Measurements from ENCODE around the gene HRNR.
"Not testable (repeated sequence)": the region's sequence is repeated elsewhere in the genome, so short reads cannot be mapped to it uniquely, and the experiment has no call there.

The HRNR gene

DNA sequence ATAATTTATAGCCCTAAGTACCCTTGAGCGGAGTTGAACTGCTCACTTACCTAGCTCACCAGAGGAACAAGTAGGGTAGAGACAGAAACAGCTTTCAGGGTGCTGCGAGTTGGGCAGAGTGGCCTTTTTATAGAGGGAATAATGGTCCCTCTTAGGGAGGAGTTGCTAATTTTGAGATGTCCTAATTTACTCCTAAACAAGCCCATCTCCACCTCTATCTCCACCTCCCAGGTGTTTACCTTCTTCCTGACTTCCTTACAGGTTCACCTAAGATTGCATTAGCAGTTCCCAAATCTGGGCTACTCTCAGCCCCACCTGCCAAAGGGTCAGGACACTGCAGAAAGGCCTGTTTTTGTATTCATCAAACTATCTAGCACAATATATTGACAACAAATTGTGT lies at the start of gene HRNR:
HRNR (minus strand) TSS at position 101 of the 400 bp plus-strand sequence. CDS start 940 bp downstream, outside the sequence.
- in situ Hi-C loops (cut with HindIII; ENCODE audit: low sequenced_read_pairs) = no loop called here

DNA sequence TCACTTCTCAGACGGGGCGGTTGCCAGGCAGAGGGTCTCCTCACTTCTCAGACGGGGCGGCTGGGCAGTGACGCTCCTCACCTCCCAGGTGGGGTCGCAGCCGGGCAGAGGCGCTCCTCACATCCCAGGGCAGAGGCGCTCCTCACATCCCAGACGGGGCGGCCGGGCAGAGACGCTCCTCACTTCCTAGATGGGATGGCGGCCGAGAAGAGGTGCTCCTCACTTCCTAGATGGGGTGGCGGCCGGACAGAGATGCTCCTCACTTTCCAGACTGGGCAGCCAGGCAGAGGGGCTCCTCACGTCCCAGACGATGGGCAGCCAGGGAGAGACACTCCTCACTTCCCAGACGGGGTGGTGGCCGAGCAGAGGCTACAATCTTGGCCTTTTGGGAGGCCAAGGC lies 32.4 kb upstream of the HRNR start:
- in situ Hi-C loops (cut with HindIII; ENCODE audit: low sequenced_read_pairs) = not testable (repeated sequence)

DNA sequence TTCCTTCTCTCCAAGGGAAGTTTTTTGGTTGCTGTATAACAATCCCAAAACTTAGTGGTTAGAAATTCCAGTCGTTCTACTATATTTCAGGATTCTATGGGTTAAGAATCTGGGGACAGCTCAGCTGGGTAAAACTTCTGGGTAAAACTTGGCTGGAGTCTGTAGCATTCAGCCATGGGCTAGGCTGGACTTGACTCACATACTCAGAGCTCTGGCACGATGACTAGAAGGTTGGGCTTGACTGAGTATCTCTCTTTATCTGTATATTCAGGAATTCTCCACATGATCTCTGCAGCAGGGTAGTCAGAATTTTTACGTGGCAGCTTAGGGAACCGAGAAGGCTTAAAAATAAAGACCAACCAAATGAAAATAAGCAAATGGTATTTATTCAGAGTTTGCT lies 28.2 kb upstream of the HRNR start:
- in situ Hi-C loops (cut with HindIII; ENCODE audit: low sequenced_read_pairs) = no loop called here

DNA sequence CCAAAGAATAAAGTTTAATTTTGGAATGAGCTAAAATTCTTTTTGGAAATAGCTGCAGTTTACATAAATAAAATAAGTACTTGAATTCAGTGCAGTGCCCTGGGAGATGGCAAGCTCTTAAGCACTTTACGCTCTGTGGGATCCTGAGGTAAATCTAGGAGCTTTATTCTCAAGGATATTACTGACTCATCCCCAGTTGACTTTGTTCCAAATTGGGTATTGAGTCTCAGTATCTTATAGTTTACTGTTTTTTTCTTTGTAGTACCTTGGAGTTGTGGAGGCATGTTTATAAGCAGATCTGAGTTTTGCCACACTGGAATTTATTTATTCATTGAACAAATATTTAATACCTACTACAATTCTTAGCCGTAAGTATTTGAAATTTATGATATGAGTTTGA lies 27.4 kb upstream of the HRNR start:
- in situ Hi-C loops (cut with HindIII; ENCODE audit: low sequenced_read_pairs) = no loop called here

DNA sequence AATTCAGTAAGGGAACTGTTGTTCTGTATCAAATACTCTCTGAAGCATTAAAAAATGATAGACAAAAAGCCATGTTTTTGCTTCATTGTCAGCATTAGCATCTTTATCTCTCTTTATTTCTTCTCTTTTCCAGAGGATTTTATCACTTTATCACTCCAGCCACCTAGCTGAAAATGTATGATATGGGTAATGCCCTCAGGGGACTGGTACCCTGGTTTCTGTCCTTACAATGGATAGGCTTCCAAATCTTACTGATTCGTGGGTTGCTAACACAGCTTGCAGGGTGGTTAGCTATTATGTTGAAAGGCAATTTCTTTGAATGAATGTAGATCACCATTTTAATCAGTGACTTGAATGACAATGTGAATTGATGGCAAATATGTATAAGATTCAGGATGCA lies 23.3 kb upstream of the HRNR start:
- in situ Hi-C loops (cut with HindIII; ENCODE audit: low sequenced_read_pairs) = no loop called here

DNA sequence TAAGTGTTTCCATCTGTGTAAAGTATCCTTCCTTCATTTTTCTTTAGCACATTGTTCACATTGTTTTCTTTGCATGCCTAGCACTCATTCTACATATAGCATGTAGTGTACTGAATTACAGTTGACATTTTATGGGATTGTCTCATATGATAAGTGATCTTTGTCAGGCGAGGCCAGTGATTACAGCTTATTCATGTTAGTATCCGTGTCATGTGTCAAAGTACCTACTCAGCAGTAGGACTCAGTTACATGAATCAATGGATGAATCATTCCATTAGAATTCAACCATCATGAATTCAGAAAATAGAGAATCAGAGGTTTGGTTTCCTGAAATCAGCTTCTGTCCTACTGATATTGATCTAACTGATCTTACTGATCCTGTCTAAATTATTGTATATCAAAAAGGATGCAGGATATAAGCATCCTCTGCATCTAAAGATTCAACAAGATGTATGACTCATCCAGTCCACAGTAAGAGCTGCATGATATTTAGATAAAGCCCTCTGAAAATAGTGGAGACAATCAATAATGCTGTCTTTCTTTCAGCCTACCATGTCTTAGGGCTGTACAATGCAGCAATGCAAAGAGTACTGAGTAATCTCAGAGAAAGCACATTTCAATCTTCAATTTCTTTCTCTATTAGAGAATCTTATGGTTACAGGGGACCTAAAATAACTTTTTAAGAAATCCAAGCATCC lies 20.7 kb upstream of the HRNR start:
- in situ Hi-C loops (cut with HindIII; ENCODE audit: low sequenced_read_pairs) = no loop called here

DNA sequence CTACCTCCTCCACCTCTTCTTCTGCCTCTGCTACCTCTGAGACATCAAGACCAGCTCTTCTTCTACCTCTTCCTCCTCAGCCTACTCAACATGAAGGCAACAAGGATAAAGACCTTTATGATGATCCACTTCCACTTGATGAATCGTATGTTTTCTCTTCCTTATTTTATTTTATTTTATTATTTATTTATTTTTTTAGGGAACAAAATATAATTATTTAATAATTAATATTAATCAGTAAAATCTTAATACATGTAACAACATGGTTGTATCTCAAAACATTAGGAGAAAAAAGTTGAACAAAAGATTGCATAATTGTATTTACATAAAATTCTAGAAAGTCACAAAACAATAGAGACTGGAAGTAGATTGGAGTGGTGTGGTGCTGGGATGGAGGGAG lies 13.1 kb upstream of the HRNR start:
- in situ Hi-C loops (cut with HindIII; ENCODE audit: low sequenced_read_pairs) = no loop called here

DNA sequence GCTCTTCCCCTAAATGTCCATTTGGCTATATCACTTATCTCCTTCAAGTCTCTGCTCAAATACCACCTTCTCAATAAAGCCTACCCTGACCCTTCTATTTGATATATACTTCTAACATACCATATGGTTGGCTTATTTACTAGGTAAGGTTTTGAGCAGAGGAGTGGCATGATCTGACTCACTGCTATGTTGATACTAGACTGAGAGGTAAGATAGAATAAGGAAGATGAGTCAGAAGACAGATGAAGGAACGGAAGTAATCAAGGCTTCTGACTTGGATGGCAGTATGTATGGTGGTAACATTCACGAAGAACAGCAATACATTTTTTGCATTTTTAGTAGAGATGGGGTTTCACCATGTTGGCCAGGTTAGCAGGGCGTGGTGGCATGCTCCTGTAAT lies 4.8 kb upstream of the HRNR start:
- in situ Hi-C loops (cut with HindIII; ENCODE audit: low sequenced_read_pairs) = no loop called here

DNA sequence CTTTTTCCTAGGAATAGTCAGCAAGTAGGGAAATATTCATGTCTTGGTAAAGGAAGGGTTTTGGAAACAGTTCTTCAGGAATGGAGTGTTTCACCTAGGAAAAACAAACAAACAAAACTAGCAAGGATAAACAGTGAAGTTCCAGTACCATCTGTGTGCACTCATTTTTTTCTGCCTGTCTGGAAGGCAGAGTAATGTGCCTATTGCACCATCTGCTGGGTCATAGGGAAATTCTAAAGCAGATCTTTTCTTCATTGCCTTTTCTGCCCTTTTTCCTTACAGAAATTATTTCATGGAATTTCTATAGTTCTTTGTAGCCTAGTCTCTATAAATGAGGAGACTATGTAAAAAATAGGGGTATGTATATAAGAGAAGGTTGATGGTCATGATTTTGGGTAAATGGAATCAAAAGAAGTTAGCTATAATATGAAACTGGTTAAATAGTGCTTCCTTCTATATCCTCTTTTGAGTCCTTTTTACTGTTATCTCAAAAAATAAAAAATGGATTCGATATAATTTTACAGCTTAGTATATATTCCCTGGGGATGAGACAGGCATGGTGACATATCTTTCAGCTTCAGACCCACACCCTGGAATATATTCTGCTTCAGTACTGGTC lies 3.4 kb upstream of the HRNR start:
- in situ Hi-C loops (cut with HindIII; ENCODE audit: low sequenced_read_pairs) = no loop called here

DNA sequence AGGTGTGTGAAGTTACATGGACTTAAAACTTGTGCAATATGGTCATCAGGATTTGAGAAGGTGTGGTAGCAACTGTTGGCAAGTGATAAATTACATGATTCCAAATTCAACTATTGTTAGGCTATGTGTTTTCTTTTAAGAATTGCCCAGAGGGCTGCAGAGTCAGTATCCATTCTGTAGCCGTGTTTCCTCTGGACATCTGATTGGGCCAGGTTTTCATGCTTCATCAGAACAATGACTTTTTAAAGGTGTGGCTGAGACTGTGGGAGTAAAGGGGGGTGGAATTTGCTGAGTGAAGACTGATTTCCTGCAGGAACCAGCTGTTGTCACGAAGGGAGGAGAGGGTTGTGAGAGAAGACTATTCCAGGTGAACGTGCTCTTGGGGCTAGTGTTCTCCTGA lies 1.7 kb upstream of the HRNR start:
- in situ Hi-C loops (cut with HindIII; ENCODE audit: low sequenced_read_pairs) = no loop called here

DNA sequence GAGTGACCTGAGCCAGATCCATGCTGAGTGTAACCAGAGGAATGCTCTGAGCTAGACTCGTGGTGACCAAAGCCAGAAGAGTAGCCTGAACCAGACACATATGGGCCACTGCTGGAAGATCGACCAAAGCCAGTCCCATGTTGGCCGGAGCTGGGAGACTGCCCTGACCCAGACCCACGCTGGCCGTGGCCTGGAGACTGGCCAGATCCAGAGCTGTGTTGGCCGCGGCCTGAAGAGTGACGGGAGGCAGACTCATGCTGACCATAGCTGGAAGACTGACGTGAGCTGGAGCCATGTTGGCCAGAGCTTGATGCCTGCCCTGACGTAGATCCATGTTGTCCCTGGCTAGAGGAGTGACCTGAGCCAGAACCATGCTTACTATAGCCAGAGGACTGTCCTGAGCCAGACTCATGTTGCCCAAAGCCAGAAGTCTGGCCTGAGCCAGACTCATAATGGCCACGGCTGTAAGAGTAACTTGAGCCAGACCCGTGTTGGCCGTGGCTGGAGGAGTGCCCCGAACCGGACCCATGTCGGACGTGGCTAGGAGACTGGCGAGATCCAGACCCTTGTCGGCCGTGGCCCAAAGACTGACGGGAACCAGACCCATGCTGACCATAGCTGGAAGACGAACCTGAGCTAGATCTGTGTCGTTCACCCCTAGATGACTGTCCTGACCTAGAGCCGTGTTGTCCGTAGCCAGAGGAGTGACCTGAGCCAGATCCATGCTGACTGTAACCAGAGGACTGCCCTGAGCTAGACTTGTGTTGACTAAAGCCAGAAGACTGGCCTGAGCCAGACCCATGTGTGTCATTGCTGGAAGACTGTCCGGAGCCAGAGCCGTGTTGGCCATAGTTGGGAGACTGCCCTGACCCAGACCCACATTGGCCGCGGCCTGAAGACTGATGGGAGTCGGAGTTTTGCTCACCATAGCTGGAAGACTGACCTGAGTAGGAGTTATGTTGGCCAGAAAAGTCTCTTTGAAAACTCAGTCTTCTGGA lies 3.5 kb downstream of the HRNR start:
- in situ Hi-C loops (cut with HindIII; ENCODE audit: low sequenced_read_pairs) = no loop called here

DNA sequence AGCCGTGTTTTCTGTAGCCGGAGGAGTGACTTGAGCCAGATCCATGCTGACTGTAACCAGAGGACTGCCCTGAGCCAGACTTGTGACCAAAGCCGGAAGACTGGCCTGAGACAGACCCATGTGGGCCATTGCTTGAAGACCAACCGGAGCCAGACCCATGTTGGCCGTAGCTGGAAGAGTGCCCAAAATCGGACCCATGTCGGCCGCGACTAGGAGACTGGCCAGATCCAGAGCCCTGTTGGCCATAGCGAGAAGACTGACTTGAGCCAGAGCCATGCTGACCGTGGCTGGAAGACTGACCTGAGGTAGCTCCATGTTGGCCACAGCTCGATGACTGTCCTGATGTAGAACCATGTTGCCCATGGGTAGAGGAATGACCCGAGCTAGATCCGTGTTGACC lies 4.6 kb downstream of the HRNR start:
- in situ Hi-C loops (cut with HindIII; ENCODE audit: low sequenced_read_pairs) = not testable (repeated sequence)

DNA sequence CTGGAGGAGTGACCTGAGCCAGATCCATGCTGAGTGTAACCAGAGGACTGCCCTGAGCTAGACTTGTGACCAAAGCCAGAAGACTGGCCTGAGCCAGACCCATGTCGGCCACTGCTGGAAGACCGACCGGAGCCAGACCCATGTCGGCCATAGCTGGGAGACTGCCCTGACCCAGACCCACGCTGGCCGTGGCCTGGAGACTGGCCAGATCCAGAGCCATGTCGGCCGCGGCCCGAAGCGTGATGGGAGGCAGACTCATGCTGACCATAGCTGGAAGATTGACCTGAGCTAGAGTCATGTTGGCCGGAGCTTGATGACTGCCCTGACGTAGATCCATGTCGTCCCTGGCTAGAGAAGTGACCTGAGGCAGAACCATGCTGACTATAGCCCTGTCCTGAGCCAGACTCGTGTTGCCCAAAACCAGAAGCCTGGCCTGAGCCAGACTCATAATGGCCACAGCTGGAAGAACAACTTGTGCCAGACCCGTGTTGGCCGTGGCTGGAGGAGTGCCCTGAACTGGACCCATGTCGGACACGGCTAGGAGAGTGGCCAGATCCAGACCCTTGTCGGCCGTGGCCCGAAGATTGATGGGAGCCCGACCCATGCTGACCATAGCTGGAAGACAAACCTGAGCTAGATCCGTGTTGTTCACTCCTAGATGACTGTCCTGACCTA lies 5.1 kb downstream of the HRNR start:
- in situ Hi-C loops (cut with HindIII; ENCODE audit: low sequenced_read_pairs) = no loop called here

DNA sequence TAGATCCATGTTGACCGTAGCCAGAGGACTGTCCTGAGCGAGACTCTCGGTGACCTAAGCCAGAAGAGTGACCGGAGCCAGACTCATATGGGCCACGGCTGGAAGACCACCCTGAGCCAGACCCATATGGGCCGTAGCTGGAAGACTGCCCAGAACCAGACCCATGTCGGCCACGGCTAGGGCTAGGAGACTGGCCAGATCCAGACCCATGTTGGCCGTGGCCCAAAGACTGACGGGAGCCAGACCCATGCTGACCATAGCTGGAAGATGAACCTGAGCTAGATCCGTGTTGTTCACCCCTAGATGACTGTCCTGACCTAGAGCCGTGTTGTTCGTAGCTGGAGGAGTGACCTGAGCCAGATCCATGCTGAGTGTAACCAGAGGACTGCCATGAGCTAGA lies 8.4 kb downstream of the HRNR start:
- in situ Hi-C loops (cut with HindIII; ENCODE audit: low sequenced_read_pairs) = not testable (repeated sequence)

DNA sequence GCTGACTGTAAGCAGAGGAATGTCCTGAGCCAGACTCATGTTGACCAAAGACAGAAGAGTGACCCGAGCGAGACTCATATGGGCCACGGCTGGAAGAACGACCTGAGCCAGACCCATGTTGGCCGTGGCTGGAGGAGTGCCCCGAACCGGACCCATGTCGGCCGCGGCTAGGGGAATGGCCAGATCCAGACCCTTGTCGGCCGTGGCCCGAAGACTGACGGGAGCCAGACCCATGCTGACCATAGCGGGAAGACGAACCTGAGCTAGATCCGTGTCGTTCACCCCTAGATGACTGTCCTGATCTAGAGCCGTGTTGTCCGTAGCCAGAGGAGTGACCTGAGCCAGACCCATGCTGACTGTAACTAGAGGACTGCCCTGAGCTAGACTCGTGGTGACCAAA lies 9.1 kb downstream of the HRNR start:
- in situ Hi-C loops (cut with HindIII; ENCODE audit: low sequenced_read_pairs) = not testable (repeated sequence)

DNA sequence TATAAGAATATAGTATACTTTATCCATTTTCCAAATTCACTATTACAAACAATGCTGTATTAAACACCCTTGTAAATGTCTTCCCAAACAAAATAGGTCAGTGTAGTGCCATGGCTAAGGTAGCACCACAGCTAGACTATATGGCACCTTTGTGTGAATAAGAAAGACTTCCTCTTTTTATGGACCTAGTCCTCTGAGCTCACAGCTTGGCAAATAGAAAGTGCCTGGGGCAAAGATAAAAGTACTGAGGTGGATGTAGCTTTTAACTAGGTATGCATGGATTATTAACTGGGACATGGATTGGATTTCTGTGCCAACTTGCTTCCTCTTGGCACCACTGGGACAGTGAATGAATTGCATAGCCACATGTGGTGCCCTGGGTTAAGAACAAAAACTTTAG lies 25.0 kb downstream of the HRNR start:
- in situ Hi-C loops (cut with HindIII; ENCODE audit: low sequenced_read_pairs) = no loop called here

DNA sequence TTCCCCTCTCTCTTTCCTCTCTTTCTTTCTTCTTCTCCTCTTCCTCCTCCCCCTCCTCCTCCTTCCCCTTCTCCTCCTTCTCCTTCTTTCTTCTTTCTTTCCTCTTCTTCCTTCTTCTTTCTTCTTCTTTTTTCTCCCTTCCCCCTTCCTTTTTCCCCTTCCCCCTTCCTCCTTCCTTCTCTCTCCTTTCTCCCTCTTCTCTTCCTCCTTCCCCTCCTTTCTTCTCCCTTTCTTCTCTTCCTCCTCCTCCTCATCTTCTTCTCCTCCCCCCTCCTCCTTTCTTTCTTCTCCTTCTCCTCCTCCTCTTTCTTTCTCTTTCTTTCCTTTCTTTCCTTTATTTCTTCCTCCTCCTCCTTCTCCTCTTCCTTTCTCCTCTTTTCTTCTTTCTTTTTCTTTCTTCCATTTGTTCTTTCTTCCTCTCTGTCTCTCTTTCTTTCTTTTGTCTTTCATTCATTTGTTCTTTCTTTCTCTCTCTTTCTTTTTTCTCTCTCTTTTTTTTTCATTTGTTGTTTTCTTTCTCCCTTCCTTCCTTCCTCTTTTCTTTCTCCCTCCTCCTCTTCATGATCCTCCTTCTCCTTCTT lies 26.5 kb downstream of the HRNR start:
- in situ Hi-C loops (cut with HindIII; ENCODE audit: low sequenced_read_pairs) = no loop called here

DNA sequence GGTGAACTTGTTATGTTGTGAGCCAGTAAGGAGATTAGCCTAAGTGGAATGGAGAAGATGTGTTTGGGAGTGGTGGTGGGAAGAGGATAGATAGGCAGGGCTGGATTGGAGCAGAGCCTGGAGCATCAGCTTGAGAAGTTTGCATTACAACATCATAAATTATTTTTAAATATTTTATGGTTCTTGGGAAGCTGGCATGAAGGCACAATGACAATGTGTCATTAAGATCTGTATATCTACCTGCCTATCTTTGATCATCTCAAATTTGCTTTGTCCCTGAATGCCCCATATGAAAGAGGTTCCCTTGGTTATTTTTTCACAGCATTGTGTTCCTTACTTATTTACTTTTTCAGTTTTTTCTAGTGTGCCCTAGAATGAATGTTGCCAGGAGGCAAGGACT lies 32.3 kb downstream of the HRNR start:
- in situ Hi-C loops (cut with HindIII; ENCODE audit: low sequenced_read_pairs) = no loop called here

DNA sequence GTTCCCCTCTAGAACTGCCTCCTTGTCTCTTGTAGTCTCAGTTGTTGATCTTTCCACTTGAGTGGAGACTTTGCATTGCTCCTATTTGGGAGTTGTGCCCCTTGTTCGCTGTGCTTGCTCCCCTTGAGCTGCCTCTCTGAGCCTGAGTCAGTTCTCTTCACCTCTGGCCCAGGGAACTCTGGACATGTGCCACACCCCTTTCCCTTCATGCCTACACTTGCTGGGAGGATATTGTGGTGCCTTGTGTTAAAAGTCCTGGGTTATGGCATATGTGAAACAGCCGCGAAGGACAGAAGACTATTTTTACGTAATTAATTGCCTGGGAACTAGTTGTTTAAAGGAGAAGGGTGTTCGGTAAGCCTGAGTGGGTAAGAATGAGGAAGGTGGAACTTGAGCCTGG lies 32.7 kb downstream of the HRNR start:
- in situ Hi-C loops (cut with HindIII; ENCODE audit: low sequenced_read_pairs) = no loop called here

DNA sequence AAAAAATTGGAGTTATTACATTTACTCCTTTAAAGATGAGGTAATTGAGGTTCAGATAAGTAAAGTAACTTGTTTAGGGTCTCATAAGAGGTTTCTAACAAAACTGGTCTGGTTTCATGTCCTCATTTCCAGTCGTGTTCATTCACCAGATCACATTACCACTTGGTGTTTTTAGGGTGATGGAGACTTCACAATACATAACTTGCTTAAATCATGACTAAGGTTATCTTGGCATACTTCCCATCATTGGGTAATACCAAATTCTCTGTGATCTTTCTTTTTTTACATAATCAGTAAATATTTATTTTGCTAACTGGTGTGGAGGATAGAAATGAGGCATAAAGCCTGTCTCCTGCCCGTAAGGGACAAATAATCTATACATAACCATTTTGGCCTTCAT lies 33.4 kb downstream of the HRNR start:
- in situ Hi-C loops (cut with HindIII; ENCODE audit: low sequenced_read_pairs) = no loop called here
